Liver (tissue), 3 donors: ENCODE results near the gene NOL4L.

Source experiments
- CTCF ChIP-seq: fragments of 150-350 bp; IDR thresholded peaks from 2 replicates; pipeline ENCODE4 v1.5.1; 2017; ENCODE audit warnings: improper control_type of control experiment, low read depth, low read length; ENCODE audit not compliant: missing input control
- REST ChIP-seq: IDR thresholded peaks from 2 replicates; pipeline ENCODE4 v1.6.1; 2016; ENCODE audit warnings: antibody characterized with exemption, mild to moderate bottlenecking
- TAF1 ChIP-seq: conservative IDR thresholded peaks from 2 replicates; pipeline ENCODE4 v1.6.1; 2016; ENCODE audit warnings: antibody characterized with exemption, mild to moderate bottlenecking
- donor health status: healthy.
- donor health status: healthy.

- no peak for TF ChIP-seq CTCF
- no peak for TF ChIP-seq REST
- TF ChIP-seq TAF1, result no peak
Observed at GRCh38 chr20:32562495-32562911, 22.6 kb downstream of the NOL4L start.
